ENCODE data around the gene PLXNB3.
"Not testable (repeated sequence)": the region's sequence is repeated elsewhere in the genome, so short reads cannot be mapped to it uniquely, and the experiment has no call there.

Gene PLXNB3

GRCh38 chrX:153806999-153807575 lies 43.0 kb downstream of the PLXNB3 start:
- no peak for TF ChIP-seq TAF1 (IDR thresholded peaks at IDR 0.05; ENCODE audit: low read depth, low read length)
- TF ChIP-seq POLR2A (IDR thresholded peaks at IDR 0.05; ENCODE audit: low read depth, low read length) = no peak
- no peak for TF ChIP-seq SPI1 (IDR thresholded peaks at IDR 0.05; ENCODE audit: low read depth, low read length)
- no peak for TF ChIP-seq POU2F2 (IDR thresholded peaks at IDR 0.05; ENCODE audit: low read depth, low read length)
- TF ChIP-seq POLR2AphosphoS5 (IDR thresholded peaks at IDR 0.05; ENCODE audit: low read depth, low read length) = no peak
- no peak for TF ChIP-seq PAX5 (IDR thresholded peaks at IDR 0.05; ENCODE audit: insufficient read depth, low read length, severe bottlenecking)
- DNase-seq (ENCODE audit: insufficient read length, low spot score) (no peak), FAIRE-seq (no peak)

- no peak for FAIRE-seq
- no peak for DNase-seq (ENCODE audit: insufficient read length, low spot score)
- TF ChIP-seq POLR2AphosphoS5 (IDR thresholded peaks at IDR 0.05; ENCODE audit: low read depth, low read length) = no peak
- no peak for TF ChIP-seq TAF1 (IDR thresholded peaks at IDR 0.05; ENCODE audit: low read depth, low read length)
- no peak for TF ChIP-seq POLR2A (IDR thresholded peaks at IDR 0.05; ENCODE audit: low read depth, low read length)
- TF ChIP-seq PAX5 (IDR thresholded peaks at IDR 0.05; ENCODE audit: insufficient read depth, low read length, severe bottlenecking) = no peak
- no peak for TF ChIP-seq SPI1 (IDR thresholded peaks at IDR 0.05; ENCODE audit: low read depth, low read length)
- no peak for TF ChIP-seq POU2F2 (IDR thresholded peaks at IDR 0.05; ENCODE audit: low read depth, low read length)
Observed at GRCh38 chrX:153807976-153808375, 43.9 kb downstream of the PLXNB3 start.

- DNase-seq (ENCODE audit: insufficient read length, low spot score) (no peak), FAIRE-seq (no peak)
- no peak for TF ChIP-seq TAF1 (IDR thresholded peaks at IDR 0.05; ENCODE audit: low read depth, low read length)
- TF ChIP-seq POLR2A (IDR thresholded peaks at IDR 0.05; ENCODE audit: low read depth, low read length) = no peak
- no peak for TF ChIP-seq POLR2AphosphoS5 (IDR thresholded peaks at IDR 0.05; ENCODE audit: low read depth, low read length)
- TF ChIP-seq PAX5 (IDR thresholded peaks at IDR 0.05; ENCODE audit: insufficient read depth, low read length, severe bottlenecking) = no peak
- TF ChIP-seq POU2F2 (IDR thresholded peaks at IDR 0.05; ENCODE audit: low read depth, low read length) = no peak
- TF ChIP-seq SPI1 (IDR thresholded peaks at IDR 0.05; ENCODE audit: low read depth, low read length) = no peak
Observed at GRCh38 chrX:153812220-153812619, 48.2 kb downstream of the PLXNB3 start.

- no peak for FAIRE-seq
- DNase-seq (ENCODE audit: insufficient read length, low spot score) = no peak
- TF ChIP-seq POLR2A (IDR thresholded peaks at IDR 0.05; ENCODE audit: low read depth, low read length) (no peak), PAX5 (IDR thresholded peaks at IDR 0.05; ENCODE audit: insufficient read depth, low read length, severe bottlenecking) (no peak), SPI1 (IDR thresholded peaks at IDR 0.05; ENCODE audit: low read depth, low read length) (no peak), POLR2AphosphoS5 (IDR thresholded peaks at IDR 0.05; ENCODE audit: low read depth, low read length) (no peak), TAF1 (IDR thresholded peaks at IDR 0.05; ENCODE audit: low read depth, low read length) (no peak), POU2F2 (IDR thresholded peaks at IDR 0.05; ENCODE audit: low read depth, low read length) (no peak)
Observed at GRCh38 chrX:153813161-153813560, 49.1 kb downstream of the PLXNB3 start.

GRCh38 chrX:153814591-153815315 lies 50.7 kb downstream of the PLXNB3 start:
- FAIRE-seq (no peak), DNase-seq (ENCODE audit: insufficient read length, low spot score) (no peak)
- TF ChIP-seq POLR2A (IDR thresholded peaks at IDR 0.05; ENCODE audit: low read depth, low read length) (no peak), POU2F2 (IDR thresholded peaks at IDR 0.05; ENCODE audit: low read depth, low read length) (no peak), TAF1 (IDR thresholded peaks at IDR 0.05; ENCODE audit: low read depth, low read length) (no peak), PAX5 (IDR thresholded peaks at IDR 0.05; ENCODE audit: insufficient read depth, low read length, severe bottlenecking) (no peak), POLR2AphosphoS5 (IDR thresholded peaks at IDR 0.05; ENCODE audit: low read depth, low read length) (no peak), SPI1 (IDR thresholded peaks at IDR 0.05; ENCODE audit: low read depth, low read length) (no peak)

- FAIRE-seq (no peak), DNase-seq (ENCODE audit: insufficient read length, low spot score) (no peak)
- TF ChIP-seq SPI1 (IDR thresholded peaks at IDR 0.05; ENCODE audit: low read depth, low read length) = no peak
- TF ChIP-seq TAF1 (IDR thresholded peaks at IDR 0.05; ENCODE audit: low read depth, low read length) = no peak
- no peak for TF ChIP-seq PAX5 (IDR thresholded peaks at IDR 0.05; ENCODE audit: insufficient read depth, low read length, severe bottlenecking)
- TF ChIP-seq POU2F2 (IDR thresholded peaks at IDR 0.05; ENCODE audit: low read depth, low read length) = no peak
- TF ChIP-seq POLR2A (IDR thresholded peaks at IDR 0.05; ENCODE audit: low read depth, low read length) = no peak
- no peak for TF ChIP-seq POLR2AphosphoS5 (IDR thresholded peaks at IDR 0.05; ENCODE audit: low read depth, low read length)
Observed at GRCh38 chrX:153816831-153817690, 53.0 kb downstream of the PLXNB3 start.

GRCh38 chrX:153818064-153818463 lies 54.0 kb downstream of the PLXNB3 start:
- DNase-seq (ENCODE audit: insufficient read length, low spot score); FAIRE-seq: not testable (repeated sequence)

GRCh38 chrX:153818571-153819383 lies 54.7 kb downstream of the PLXNB3 start:
- DNase-seq (ENCODE audit: insufficient read length, low spot score) = peak; percentile 58
- peak; percentile 55 for FAIRE-seq
- TF ChIP-seq TAF1 (IDR thresholded peaks at IDR 0.05; ENCODE audit: low read depth, low read length) = no peak
- no peak for TF ChIP-seq POU2F2 (IDR thresholded peaks at IDR 0.05; ENCODE audit: low read depth, low read length)
- TF ChIP-seq PAX5 (IDR thresholded peaks at IDR 0.05; ENCODE audit: insufficient read depth, low read length, severe bottlenecking) = no peak
- TF ChIP-seq POLR2AphosphoS5 (IDR thresholded peaks at IDR 0.05; ENCODE audit: low read depth, low read length) = no peak
- TF ChIP-seq POLR2A (IDR thresholded peaks at IDR 0.05; ENCODE audit: low read depth, low read length) = no peak
- TF ChIP-seq SPI1 (IDR thresholded peaks at IDR 0.05; ENCODE audit: low read depth, low read length) = no peak
